GM19455 (cell line): ENCODE data around the gene EIF2D.

ENCODE experiments used
- ATAC-seq: cut with Tn5 transposase; IDR thresholded peaks from one replicate; pipeline ENCODE4 v1.9.1; 2021; ENCODE audit not compliant: unreplicated experiment

EIF2D gene

GRCh38 chr1:206551986-206552326, 60.3 kb downstream of the EIF2D start:
- no peak for ATAC-seq

GRCh38 chr1:206551296-206551985, 60.8 kb downstream of the EIF2D start:
- no peak for ATAC-seq

GRCh38 chr1:206550446-206550845, 61.8 kb downstream of the EIF2D start:
- no peak for ATAC-seq

GRCh38 chr1:206547104-206547503, 65.2 kb downstream of the EIF2D start:
- ATAC-seq: no peak

- no peak for ATAC-seq
These were observed 66.9 kb downstream of the EIF2D start for GRCh38 chr1:206545351-206545750.

- ATAC-seq: no peak
These were observed 67.6 kb downstream of the EIF2D start for GRCh38 chr1:206544562-206545257.
